ENCODE results near the gene SLAIN1.

Gene SLAIN1

GRCh38 chr13:77751513-77752456 lies 54.3 kb downstream of the SLAIN1 start:
- peak in 1 of 3 donors; percentile 32 for DNase-seq (ENCODE audit: low read depth in 3 of 3)

DNA sequence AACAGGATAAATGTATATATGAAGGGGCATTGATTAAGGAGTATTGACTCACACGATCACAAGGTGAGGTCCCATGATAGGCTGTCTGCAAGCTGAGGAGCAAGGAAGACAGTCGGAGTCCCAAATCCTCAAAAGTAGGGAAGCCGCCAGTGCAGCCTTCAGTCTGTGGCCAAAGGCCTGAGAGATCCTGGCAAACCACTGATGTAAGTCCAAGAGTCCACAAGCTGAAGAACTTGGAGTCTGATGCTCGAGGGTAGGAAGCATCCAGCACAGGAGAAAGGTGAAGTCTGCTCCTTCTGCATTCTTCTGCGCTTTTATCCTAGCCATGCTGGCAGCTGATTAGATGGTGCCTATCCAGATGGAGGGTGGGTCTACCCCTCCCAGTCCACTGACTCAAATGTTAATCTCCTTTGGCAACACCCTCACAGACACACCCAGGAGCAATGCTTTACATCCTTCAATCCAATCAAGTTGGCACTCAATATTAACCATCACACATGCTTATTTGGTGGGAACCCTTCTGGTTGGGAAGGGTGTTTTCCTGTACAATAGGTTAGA lies 55.1 kb downstream of the SLAIN1 start:
- DNase-seq (ENCODE audit: low read depth in 3 of 3) = no peak

GRCh38 chr13:77760893-77761292 lies 63.4 kb downstream of the SLAIN1 start:
- DNase-seq (ENCODE audit: low read depth in 3 of 3) = no peak

DNA sequence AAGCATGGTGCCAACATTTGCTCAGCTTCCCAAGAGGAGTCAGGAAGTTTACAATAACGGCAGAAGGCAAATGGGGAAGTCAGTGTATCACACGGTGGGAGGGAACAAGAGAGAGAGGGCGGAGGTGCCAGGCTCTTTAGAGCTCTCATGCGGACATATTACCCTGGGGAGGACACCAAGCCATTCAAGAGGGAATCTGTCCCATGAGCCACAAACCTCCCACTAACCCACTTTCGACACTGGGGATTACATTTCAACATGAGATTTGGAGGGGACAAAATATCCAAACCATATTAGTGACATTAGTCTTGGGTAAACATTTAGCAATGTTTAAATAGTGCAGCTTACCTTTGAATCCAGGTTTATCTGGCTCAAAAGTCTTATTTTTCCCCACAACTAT lies 69.9 kb downstream of the SLAIN1 start:
- no peak for DNase-seq (ENCODE audit: low read depth in 3 of 3)

DNA sequence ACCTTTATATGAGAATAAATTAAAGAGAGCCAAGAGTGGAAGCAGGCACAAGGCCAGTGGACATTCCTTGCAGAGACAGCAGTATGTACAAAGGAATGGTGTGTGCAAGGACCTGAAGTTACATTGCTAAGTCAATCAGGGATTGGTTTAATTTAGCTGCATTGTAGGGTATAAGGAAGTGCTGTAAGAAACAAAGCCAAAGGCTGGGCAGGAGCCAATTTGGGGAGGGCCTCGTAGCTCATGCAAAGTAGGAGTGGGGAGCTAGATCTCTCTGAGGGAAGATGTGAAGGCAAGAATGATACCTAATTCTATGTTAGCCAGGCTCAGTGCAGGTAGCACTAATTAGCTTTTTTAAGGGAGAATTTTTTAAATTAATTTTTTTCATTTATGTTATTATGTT lies 76.7 kb downstream of the SLAIN1 start:
- DNase-seq (ENCODE audit: low read depth in 3 of 3) = no peak

DNA sequence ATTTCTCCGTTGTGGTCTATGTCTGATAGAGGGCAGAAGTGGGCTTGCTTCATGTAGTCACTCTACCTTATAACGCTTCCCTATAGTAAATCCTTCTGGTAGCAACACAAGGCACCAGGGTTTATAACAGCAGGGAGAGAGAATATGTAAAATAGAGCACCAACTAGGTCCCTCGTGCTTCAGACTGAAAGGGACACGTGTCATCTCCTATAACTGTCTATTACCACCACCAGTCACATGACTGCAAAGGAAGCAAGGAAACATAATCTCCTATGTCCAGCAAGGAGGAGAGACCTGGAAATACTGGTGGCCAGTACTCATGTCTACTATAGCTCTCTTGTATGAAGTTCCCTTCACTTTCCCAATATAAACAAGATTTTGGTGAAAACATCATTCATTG lies 79.2 kb downstream of the SLAIN1 start:
- no peak for DNase-seq (ENCODE audit: low read depth in 3 of 3)

GRCh38 chr13:77779552-77780272 lies 82.2 kb downstream of the SLAIN1 start:
- peak in 1 of 3 donors; percentile 11 for DNase-seq (ENCODE audit: low read depth in 3 of 3)

DNA sequence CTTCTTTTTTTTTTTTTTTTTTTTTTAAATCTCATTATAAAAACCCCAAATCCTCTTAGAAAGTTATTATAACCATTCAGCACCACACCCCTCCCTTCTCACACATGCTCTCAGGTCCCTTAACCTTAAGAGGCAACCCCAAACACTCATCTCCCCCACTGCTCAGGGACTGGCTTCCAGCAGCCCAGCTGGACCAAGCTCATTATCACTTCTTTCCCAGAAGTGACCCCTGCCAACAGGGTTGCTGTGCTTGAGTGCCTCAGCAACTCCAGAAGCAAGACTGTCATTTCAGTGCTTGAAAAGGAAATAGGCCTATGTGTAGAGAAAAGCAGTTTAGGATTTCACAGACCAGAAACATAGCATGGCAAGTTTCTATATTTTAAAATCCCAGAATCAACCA lies 84.3 kb downstream of the SLAIN1 start:
- no peak for DNase-seq (ENCODE audit: low read depth in 3 of 3)

DNA sequence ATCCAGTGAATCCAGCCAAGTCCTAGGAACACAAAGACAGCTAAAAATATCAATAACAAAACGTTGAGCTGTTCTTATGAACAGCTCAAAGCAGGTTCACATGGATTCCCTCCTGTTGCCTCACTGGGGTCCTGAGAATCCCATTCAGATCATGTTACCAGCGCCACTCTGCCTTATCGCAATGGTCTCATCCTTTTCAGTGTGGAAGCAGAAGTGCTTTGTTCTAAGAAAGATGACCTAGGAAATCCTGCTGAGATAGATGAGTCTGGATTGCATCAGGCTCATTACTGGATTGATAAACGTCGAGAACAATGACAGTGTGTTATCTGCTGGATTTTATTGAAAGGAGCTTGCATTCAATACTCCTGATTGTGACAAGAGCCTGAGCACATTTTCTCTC lies 87.0 kb downstream of the SLAIN1 start:
- DNase-seq (ENCODE audit: low read depth in 3 of 3) = no peak

DNA sequence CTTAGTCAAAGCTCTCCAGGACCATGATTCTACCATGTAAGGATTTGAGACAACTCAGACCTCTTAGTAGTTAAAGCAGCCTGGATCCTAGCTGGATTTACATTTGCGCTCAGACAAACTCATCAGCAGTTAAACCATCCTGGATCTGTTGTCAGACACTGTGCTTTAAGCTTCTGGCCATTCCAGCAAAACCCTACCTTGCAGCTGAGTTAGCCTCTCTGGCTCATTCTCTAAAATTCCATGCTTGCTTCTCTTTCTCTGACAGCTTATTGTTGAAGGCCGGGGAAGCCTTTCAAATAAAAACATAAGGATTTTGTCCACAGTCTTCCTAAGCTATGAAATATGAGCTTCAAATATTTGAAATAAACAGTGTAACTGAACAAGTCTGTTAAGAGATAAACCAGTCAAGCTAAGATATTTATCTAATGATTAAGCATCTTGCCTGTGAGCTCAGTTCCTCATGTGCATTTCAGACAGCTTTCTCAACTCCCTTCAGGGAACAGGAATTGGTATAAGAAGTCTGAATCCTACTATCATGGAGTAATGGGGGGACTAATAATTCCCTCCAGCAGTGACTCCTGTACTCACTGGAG lies 89.3 kb downstream of the SLAIN1 start:
- no peak for DNase-seq (ENCODE audit: low read depth in 3 of 3)

GRCh38 chr13:77789376-77789775 lies 91.9 kb downstream of the SLAIN1 start:
- no peak for DNase-seq (ENCODE audit: low read depth in 3 of 3)

- no peak for DNase-seq (ENCODE audit: low read depth in 3 of 3)
Measured at GRCh38 chr13:77800219-77800618, 102.7 kb downstream of the SLAIN1 start.

GRCh38 chr13:77806518-77806917 lies 109.0 kb downstream of the SLAIN1 start:
- no peak for DNase-seq (ENCODE audit: low read depth in 3 of 3)

DNA sequence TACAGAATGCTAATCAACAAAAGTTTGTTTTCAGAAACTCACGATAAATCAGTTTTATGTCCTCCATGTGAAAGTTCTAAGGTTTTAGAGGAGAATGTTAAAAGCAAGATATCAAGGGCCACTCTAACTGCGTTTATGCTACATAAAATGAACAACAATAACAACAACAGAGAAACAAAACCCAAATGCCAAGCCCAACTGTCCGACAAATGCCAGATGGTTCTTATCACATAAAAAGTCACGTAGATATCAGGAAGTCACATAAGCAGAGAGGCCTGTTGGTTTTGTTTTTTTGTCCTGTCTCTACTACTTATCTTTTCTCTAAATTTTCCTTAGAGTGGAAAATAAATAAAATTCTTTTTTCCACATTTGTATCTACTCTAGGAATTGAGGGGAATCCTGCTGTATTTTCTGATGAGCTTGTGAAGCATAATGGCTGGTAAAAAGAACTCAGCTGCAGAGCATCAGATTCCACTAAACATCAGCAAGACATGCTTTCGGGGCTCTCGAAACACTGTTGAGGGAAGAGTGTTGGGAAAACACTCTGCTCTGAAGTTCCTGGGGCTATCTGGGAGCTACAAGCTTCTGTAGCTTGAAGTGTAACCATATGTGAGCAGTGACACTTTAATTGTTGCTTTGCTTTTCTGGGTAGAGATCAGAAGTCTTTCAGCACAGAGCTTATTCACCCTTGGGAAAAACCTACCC lies 110.1 kb downstream of the SLAIN1 start:
- no peak for DNase-seq (ENCODE audit: low read depth in 3 of 3)

GRCh38 chr13:77810430-77810829 lies 112.9 kb downstream of the SLAIN1 start:
- DNase-seq (ENCODE audit: low read depth in 3 of 3) = no peak

- DNase-seq (ENCODE audit: low read depth in 3 of 3) = no peak
Measured at GRCh38 chr13:77810878-77811277, 113.4 kb downstream of the SLAIN1 start.

DNA sequence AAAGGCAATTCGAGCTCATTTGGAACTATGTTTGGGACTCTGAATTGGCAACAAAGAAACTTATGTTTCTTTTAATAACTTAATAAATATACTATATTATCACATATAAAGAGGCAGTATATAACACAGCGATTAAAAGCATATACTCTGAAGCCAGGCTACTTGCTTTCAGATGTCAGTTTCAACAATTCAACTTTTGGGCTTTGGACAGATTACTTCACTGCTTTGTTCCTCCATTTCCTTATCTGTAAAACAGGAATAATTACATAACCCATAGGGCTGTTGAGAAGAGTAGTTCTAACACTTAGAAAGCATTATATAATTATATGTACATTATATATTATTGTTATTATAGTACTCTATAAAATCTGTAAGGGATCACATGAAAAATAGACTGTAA lies 113.9 kb downstream of the SLAIN1 start:
- no peak for DNase-seq (ENCODE audit: low read depth in 3 of 3)

- DNase-seq (ENCODE audit: low read depth in 3 of 3) = no peak
Measured at GRCh38 chr13:77811981-77812380, 114.5 kb downstream of the SLAIN1 start.
